ENCODE results near the gene LRRTM1.

The LRRTM1 gene

DNA sequence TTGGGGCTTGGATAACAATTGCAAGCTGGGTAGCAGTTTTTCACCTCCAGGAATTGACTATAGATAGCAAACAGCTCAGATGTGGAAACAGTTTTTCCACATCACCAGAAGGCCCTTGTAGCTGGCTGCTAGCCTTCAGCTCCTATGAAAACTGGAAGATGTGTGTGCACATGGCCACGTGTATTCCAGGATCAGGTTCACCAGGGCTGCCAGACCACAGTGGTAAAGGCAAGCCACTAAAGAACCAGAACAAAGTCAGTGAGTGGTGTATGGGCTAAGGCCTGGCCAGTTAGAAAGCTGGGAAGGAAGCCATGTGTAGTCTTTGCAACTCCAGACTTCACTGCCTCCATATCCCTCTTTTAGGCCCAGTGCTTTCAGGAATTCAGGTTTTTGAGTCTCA, 12.9 kb downstream of the LRRTM1 start:
- H3K27ac Mint-ChIP-seq: no peak overlapping the region
- no peaks in the 10 kb centered on the region for H3K9me3 Mint-ChIP-seq
- H3K27me3 Mint-ChIP-seq (ENCODE audit: low read depth): no peaks in the 10 kb centered on the region
- no peaks in the 10 kb centered on the region for H3K4me1 Mint-ChIP-seq (ENCODE audit: low read depth)
- H3K4me3 Mint-ChIP-seq: no peak overlapping the region
- DNase-seq (ENCODE audit: low spot score): no peak
- H3K36me3 Mint-ChIP-seq (ENCODE audit: low read depth): no peaks in the 10 kb centered on the region

GRCh38 chr2:80288576-80288975, 16.0 kb downstream of the LRRTM1 start:
- H3K27me3 Mint-ChIP-seq (ENCODE audit: low read depth): no peaks in the 10 kb centered on the region
- no peak overlapping the region for H3K4me3 Mint-ChIP-seq
- H3K4me1 Mint-ChIP-seq (ENCODE audit: low read depth): no peaks in the 10 kb centered on the region
- H3K27ac Mint-ChIP-seq: no peak overlapping the region
- DNase-seq (ENCODE audit: low spot score): no peak
- no peaks in the 10 kb centered on the region for H3K9me3 Mint-ChIP-seq
- H3K36me3 Mint-ChIP-seq (ENCODE audit: low read depth): no peaks in the 10 kb centered on the region

GRCh38 chr2:80281049-80281448, 23.5 kb downstream of the LRRTM1 start:
- Mint-ChIP-seq H3K4me3 (no peak overlapping the region), H3K4me1 (ENCODE audit: low read depth) (no peaks in the 10 kb centered on the region), H3K36me3 (ENCODE audit: low read depth) (no peaks in the 10 kb centered on the region), H3K27me3 (ENCODE audit: low read depth) (no peaks in the 10 kb centered on the region), H3K9me3 (peaks cover 3% of the 10 kb centered on the region), H3K27ac (no peak overlapping the region)
- no peak for DNase-seq (ENCODE audit: low spot score)

DNA sequence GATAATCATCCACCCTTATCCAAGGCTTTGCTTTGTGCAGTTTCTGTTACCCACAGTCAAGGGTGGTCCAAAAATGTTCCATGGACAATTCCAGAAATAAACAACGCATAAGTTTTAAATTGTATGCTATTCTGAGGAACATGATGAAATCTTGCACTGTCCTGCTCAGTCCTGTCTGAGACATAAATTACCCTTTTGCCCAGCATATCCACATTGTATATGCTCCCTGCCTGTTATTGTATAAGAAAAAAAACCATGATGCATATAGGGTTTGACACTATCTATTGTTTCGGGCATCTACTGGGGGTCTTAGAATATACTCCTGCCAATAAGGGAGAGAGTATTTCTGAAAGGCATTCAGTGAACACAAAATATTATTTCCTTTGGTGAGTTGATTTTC, 24.0 kb downstream of the LRRTM1 start:
- no peak for DNase-seq (ENCODE audit: low spot score)
- no peaks in the 10 kb centered on the region for H3K4me1 Mint-ChIP-seq (ENCODE audit: low read depth)
- H3K27me3 Mint-ChIP-seq (ENCODE audit: low read depth): no peaks in the 10 kb centered on the region
- H3K4me3 Mint-ChIP-seq: no peak overlapping the region
- H3K36me3 Mint-ChIP-seq (ENCODE audit: low read depth): no peaks in the 10 kb centered on the region
- H3K9me3 Mint-ChIP-seq: peaks cover 3% of the 10 kb centered on the region
- H3K27ac Mint-ChIP-seq: no peak overlapping the region

GRCh38 chr2:80269806-80270205, 34.7 kb downstream of the LRRTM1 start:
- no peaks in the 10 kb centered on the region for H3K27me3 Mint-ChIP-seq (ENCODE audit: low read depth)
- no peaks in the 10 kb centered on the region for H3K36me3 Mint-ChIP-seq (ENCODE audit: low read depth)
- H3K27ac Mint-ChIP-seq: no peak overlapping the region
- H3K4me1 Mint-ChIP-seq (ENCODE audit: low read depth): no peaks in the 10 kb centered on the region
- H3K9me3 Mint-ChIP-seq: peaks cover 36% of the 10 kb centered on the region
- DNase-seq (ENCODE audit: low spot score): no peak
- no peak overlapping the region for H3K4me3 Mint-ChIP-seq

- H3K4me3 Mint-ChIP-seq: no peak overlapping the region
- H3K4me1 Mint-ChIP-seq (ENCODE audit: low read depth): no peaks in the 10 kb centered on the region
- H3K36me3 Mint-ChIP-seq (ENCODE audit: low read depth): no peaks in the 10 kb centered on the region
- no peaks in the 10 kb centered on the region for H3K27me3 Mint-ChIP-seq (ENCODE audit: low read depth)
- no peak overlapping the region for H3K27ac Mint-ChIP-seq
- no peak for DNase-seq (ENCODE audit: low spot score)
- H3K9me3 Mint-ChIP-seq: peaks cover 40% of the 10 kb centered on the region
Observed at GRCh38 chr2:80266231-80266630, 38.3 kb downstream of the LRRTM1 start.

DNA sequence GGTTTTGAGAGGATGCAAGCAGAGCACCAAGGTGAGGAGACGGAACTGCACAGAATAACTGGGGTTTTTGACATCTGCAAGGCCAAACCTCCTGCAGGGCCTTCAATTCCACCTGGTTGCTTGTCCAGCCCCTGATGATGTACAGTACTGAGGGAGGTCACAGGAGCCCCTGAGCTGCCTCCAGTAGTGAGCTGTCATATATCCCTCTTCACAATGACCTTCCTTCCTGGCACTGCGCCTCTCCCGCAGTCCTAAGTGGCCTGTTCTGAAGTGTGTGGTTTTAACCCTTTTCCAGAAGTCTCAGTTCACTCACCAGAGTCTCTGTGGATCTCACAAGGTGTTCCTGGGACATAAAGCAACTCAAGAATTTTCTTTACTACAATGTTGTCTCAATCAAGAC, 45.3 kb downstream of the LRRTM1 start:
- no peaks in the 10 kb centered on the region for H3K36me3 Mint-ChIP-seq (ENCODE audit: low read depth)
- H3K27me3 Mint-ChIP-seq (ENCODE audit: low read depth): no peaks in the 10 kb centered on the region
- no peaks in the 10 kb centered on the region for H3K4me1 Mint-ChIP-seq (ENCODE audit: low read depth)
- no peak overlapping the region for H3K27ac Mint-ChIP-seq
- H3K9me3 Mint-ChIP-seq: peaks cover 14% of the 10 kb centered on the region
- H3K4me3 Mint-ChIP-seq: no peak overlapping the region
- no peak for DNase-seq (ENCODE audit: low spot score)

DNA sequence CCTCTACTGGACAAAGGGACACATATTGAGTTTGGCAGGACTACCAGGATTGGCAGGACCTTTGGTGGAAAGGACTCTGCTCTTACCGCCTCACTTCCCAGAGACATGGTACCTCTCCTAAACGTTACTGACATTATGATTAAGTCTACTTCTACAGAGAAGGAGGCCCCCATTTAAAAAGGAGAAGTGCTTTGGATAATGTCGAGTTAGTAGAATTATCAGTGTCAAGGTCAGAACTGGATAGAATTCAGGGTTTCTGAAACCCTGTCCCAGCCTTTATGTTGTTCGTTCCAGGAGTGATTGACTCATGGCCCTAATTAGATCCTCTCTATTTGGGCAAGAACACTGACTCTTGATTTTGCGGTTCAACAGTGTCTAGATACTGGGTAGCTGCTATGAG, 45.8 kb downstream of the LRRTM1 start:
- no peak overlapping the region for H3K4me3 Mint-ChIP-seq
- peaks cover 11% of the 10 kb centered on the region for H3K9me3 Mint-ChIP-seq
- H3K27ac Mint-ChIP-seq: no peak overlapping the region
- DNase-seq (ENCODE audit: low spot score): no peak
- no peaks in the 10 kb centered on the region for H3K36me3 Mint-ChIP-seq (ENCODE audit: low read depth)
- H3K27me3 Mint-ChIP-seq (ENCODE audit: low read depth): no peaks in the 10 kb centered on the region
- H3K4me1 Mint-ChIP-seq (ENCODE audit: low read depth): no peaks in the 10 kb centered on the region

GRCh38 chr2:80258341-80258740, 46.2 kb downstream of the LRRTM1 start:
- no peaks in the 10 kb centered on the region for H3K36me3 Mint-ChIP-seq (ENCODE audit: low read depth)
- H3K9me3 Mint-ChIP-seq: peaks cover 10% of the 10 kb centered on the region
- no peak overlapping the region for H3K27ac Mint-ChIP-seq
- no peak overlapping the region for H3K4me3 Mint-ChIP-seq
- DNase-seq (ENCODE audit: low spot score): no peak
- H3K4me1 Mint-ChIP-seq (ENCODE audit: low read depth): no peaks in the 10 kb centered on the region
- no peaks in the 10 kb centered on the region for H3K27me3 Mint-ChIP-seq (ENCODE audit: low read depth)

DNA sequence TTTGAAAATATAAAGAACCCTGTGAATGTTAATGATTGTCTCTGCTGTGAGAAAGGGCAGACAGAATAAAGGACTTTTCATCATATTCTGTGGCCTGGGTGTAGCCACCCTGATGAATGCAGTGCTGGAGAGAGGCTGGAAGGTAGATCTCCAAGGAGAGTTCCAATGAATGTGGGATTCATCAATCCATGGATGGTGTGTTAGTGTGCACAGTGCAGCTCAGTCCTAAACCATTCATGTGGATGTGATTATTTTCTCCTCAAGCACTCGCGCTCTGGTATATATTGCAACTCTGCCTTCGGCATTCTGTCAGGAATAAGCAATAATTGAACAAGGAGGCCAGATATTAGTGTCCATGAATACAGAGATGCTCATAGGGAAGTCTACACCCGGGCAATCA, 47.1 kb downstream of the LRRTM1 start:
- Mint-ChIP-seq H3K36me3 (ENCODE audit: low read depth) (no peaks in the 10 kb centered on the region), H3K27me3 (ENCODE audit: low read depth) (no peaks in the 10 kb centered on the region), H3K4me3 (no peak overlapping the region), H3K27ac (no peak overlapping the region), H3K9me3 (peaks cover 10% of the 10 kb centered on the region), H3K4me1 (ENCODE audit: low read depth) (no peaks in the 10 kb centered on the region)
- no peak for DNase-seq (ENCODE audit: low spot score)

GRCh38 chr2:80256782-80257167, 47.8 kb downstream of the LRRTM1 start:
- Mint-ChIP-seq H3K36me3 (ENCODE audit: low read depth) (no peaks in the 10 kb centered on the region), H3K27me3 (ENCODE audit: low read depth) (no peaks in the 10 kb centered on the region), H3K9me3 (peaks cover 10% of the 10 kb centered on the region), H3K27ac (no peak overlapping the region), H3K4me1 (ENCODE audit: low read depth) (no peaks in the 10 kb centered on the region), H3K4me3 (no peak overlapping the region)
- no peak for DNase-seq (ENCODE audit: low spot score)

- Mint-ChIP-seq H3K27ac (no peak overlapping the region), H3K4me1 (ENCODE audit: low read depth) (no peaks in the 10 kb centered on the region), H3K9me3 (peaks cover 8% of the 10 kb centered on the region), H3K36me3 (ENCODE audit: low read depth) (no peaks in the 10 kb centered on the region), H3K27me3 (ENCODE audit: low read depth) (no peaks in the 10 kb centered on the region), H3K4me3 (no peak overlapping the region)
- no peak for DNase-seq (ENCODE audit: low spot score)
Observed at GRCh38 chr2:80255918-80256781, 48.4 kb downstream of the LRRTM1 start.

DNA sequence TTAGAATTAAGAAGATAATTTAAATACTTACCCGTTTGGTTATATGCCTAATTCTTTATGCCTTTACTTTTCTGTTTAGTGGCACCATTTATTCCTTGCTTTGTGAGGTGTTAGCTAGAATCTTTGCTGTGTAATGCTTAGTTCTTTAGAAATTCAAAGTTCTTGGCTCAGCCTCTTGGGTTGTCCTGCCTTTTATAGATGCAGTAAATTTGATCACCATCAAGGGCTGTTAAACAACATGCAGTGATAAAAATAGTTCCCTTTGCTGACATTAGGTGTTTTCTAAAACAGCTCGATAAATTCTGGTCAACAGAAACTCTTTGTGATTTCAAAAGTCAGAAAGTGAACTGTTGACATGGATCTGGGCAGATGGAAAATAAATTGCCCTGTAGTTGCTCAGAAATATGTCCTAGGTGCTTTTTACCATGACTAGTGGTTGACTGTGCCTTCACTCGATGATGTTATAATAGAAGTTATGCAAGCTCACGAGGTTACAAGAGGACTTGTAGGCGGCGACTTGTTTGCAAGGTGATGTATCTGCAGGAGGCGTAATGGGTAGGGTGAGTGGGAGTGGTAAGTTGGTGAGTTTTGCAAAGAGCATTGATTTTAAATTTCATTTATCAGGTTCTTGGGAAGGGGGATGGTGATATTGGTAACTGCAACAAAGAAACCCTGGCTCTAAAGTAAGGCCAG, 52.1 kb downstream of the LRRTM1 start:
- Mint-ChIP-seq H3K9me3 (no peaks in the 10 kb centered on the region), H3K36me3 (ENCODE audit: low read depth) (no peaks in the 10 kb centered on the region), H3K27ac (no peak overlapping the region), H3K27me3 (ENCODE audit: low read depth) (no peaks in the 10 kb centered on the region), H3K4me1 (ENCODE audit: low read depth) (no peaks in the 10 kb centered on the region), H3K4me3 (no peak overlapping the region)
- no peak for DNase-seq (ENCODE audit: low spot score)
